Caco-2 (cell line): ENCODE data around the gene PSG2. TPM values are rescaled to one million over a fixed set of nuclear protein-coding genes. Genes with fewer than 3 reads are reported as not detected.
"Not testable (repeated sequence)": the region's sequence is repeated elsewhere in the genome, so short reads cannot be mapped to it uniquely, and the experiment has no call there.

ENCODE experiments used
- BruUV-seq: library from RNA; stranded (reverse); fragments of 400-500 nt; replicated peaks from 2 replicates; lab custom pipeline; 2021; lab: Mats Ljungman, UMichigan
- CTCF ChIA-PET: fragments of 300-600 bp; sonication (Branson Sonifier 250); formaldehyde crosslinking; loops from one replicate; lab custom pipeline; 2022; ENCODE audit warnings: antibody characterized with exemption; lab: Charles Lee
- POLR2A ChIA-PET: fragments of 300-600 bp; sonication (Branson Sonifier 250); formaldehyde crosslinking; loops from one replicate; lab custom pipeline; 2022; ENCODE audit warnings: antibody characterized with exemption; lab: Charles Lee
- DNase-seq, 2 experiments: peaks; one replicate each; pipeline versions ENCODE4 v3.0.0 to v3.0.0-alpha.2; 2020 to 2022
- H3K27me3 ChIP-seq: replicated peaks from 2 replicates; pipeline ENCODE4 v1.6.0; 2011; ENCODE audit warnings: low read length; ENCODE audit not compliant: control insufficient read depth, insufficient read depth
- H3K36me3 ChIP-seq: 2 replicates; pipeline ENCODE4 v1.5.1; 2011; ENCODE audit warnings: low read length; ENCODE audit not compliant: control insufficient read depth, insufficient read depth
- H3K4me1 ChIP-seq: fragments of 250-450 bp; sonication (Bioruptor Pico); 2 replicates; pipeline ENCODE4 v1.5.1; 2020; ENCODE audit warnings: mild to moderate bottlenecking
- H3K4me3 ChIP-seq: 2 replicates; pipeline ENCODE4 v1.5.1; 2011; ENCODE audit warnings: low read depth, mild to moderate bottlenecking, control low read depth, low read length
- H3K9me3 ChIP-seq: fragments of 250-450 bp; sonication (Bioruptor Pico); 2 replicates; pipeline ENCODE4 v1.5.1; 2020; ENCODE audit warnings: mild to moderate bottlenecking, moderate library complexity
- H3K27ac Mint-ChIP-seq: one replicate; pipeline ENCODE4 v1.8.0; 2022; ENCODE audit warnings: mixed read lengths; ENCODE audit not compliant: unreplicated experiment
- H3K27me3 Mint-ChIP-seq: one replicate; pipeline ENCODE4 v1.8.0; 2022; ENCODE audit warnings: mixed read lengths; ENCODE audit not compliant: insufficient read depth, unreplicated experiment
- H3K36me3 Mint-ChIP-seq: one replicate; pipeline ENCODE4 v1.8.0; 2022; ENCODE audit warnings: mild to moderate bottlenecking, mixed read lengths; ENCODE audit not compliant: insufficient read depth, unreplicated experiment
- H3K4me1 Mint-ChIP-seq: one replicate; pipeline ENCODE4 v1.8.0; 2022; ENCODE audit warnings: low read depth, mixed read lengths; ENCODE audit not compliant: unreplicated experiment
- H3K4me3 Mint-ChIP-seq: one replicate; pipeline ENCODE4 v1.8.0; 2022; ENCODE audit warnings: mild to moderate bottlenecking, moderate library complexity, mixed read lengths; ENCODE audit not compliant: unreplicated experiment
- H3K9me3 Mint-ChIP-seq: one replicate; pipeline ENCODE4 v1.8.0; 2022; ENCODE audit warnings: mixed read lengths; ENCODE audit not compliant: unreplicated experiment
- CTCF ChIP-seq, 2 experiments: fragments of 200-600 bp in 1 of 2; IDR thresholded peaks; 1 replicate in 1 of 2; 2 replicates in 1 of 2; pipeline versions ENCODE4 v1.5.1 to v1.8.0; 2011 to 2022; ENCODE audit warnings: antibody characterized with exemption in 1 of 2, control low read depth in 1 of 2, inconsistent platforms in 1 of 2, low read depth in 1 of 2, low read length in 1 of 2, mild to moderate bottlenecking in 1 of 2, moderate library complexity in 1 of 2; ENCODE audit not compliant: insufficient read depth in 1 of 2, severe bottlenecking in 1 of 2, unreplicated experiment in 1 of 2
- intact Hi-C: fragments of 100-400 bp; cut with micrococcal nuclease; formaldehyde crosslinking; loops from one replicate; pipeline ENCODE4 v1.10.0; 2022; ENCODE audit not compliant: unreplicated experiment
- total RNA-seq: library from RNA; stranded (reverse); gene quantifications from 2 replicates; pipeline ENCODE4 v1.2.3, GENCODE V29; 2022

The PSG2 gene
- total RNA-seq, 1 experiment from 2014 or later = 0.45 TPM

- H3K4me3 ChIP-seq, H3K36me3 ChIP-seq, H3K27me3 ChIP-seq, BruUV-seq, H3K36me3 Mint-ChIP-seq, H3K9me3 ChIP-seq, intact Hi-C loops, CTCF ChIA-PET, H3K4me1 Mint-ChIP-seq, H3K27ac Mint-ChIP-seq, H3K27me3 Mint-ChIP-seq, H3K4me3 Mint-ChIP-seq, POLR2A ChIA-PET: not testable (repeated sequence)
- TF ChIP-seq CTCF (IDR thresholded peaks at IDR 0.05; ENCODE audit: insufficient read depth in 1 of 2, low read depth in 1 of 2, low read length in 1 of 2, severe bottlenecking in 1 of 2, unreplicated experiment in 1 of 2) = peak; percentile 3 to 57
- H3K4me1 ChIP-seq = peaks cover 15% of the 10 kb centered on the region; the same call in 1 of the 2 replicates
- peaks cover 52% of the 10 kb centered on the region for H3K9me3 Mint-ChIP-seq
- peak in 1 of 2 experiments; percentile 17 for DNase-seq
These were observed 1.8 kb upstream of the PSG2 start for GRCh38 chr19:43084196-43084832.

- H3K36me3 ChIP-seq, CTCF ChIA-PET, intact Hi-C loops, H3K27me3 ChIP-seq, DNase-seq, H3K4me1 Mint-ChIP-seq, H3K27ac Mint-ChIP-seq, H3K36me3 Mint-ChIP-seq, H3K4me3 Mint-ChIP-seq, BruUV-seq, H3K27me3 Mint-ChIP-seq, H3K9me3 ChIP-seq, POLR2A ChIA-PET, H3K4me3 ChIP-seq: not testable (repeated sequence)
- H3K4me1 ChIP-seq = peaks cover 15% of the 10 kb centered on the region; the same call in 1 of the 2 replicates
- H3K9me3 Mint-ChIP-seq = peaks cover 52% of the 10 kb centered on the region
These were observed 1.2 kb upstream of the PSG2 start for GRCh38 chr19:43083721-43084120.

- intact Hi-C loops = no loop called here
- Histone ChIP-seq H3K4me1 (0 out of 2 replicates have a peak, but pooled peaks cover 4% of the 10 kb centered on the region), H3K36me3 (no peaks in the 10 kb centered on the region), H3K9me3 (no peaks in the 10 kb centered on the region), H3K27me3 (no peaks in the 10 kb centered on the region), H3K4me3 (no peak overlapping the region)
- Mint-ChIP-seq H3K27ac (no peak overlapping the region), H3K4me3 (no peak overlapping the region), H3K9me3 (peaks cover 12% of the 10 kb centered on the region), H3K36me3 (peaks cover 5% of the 10 kb centered on the region), H3K27me3 (no peaks in the 10 kb centered on the region), H3K4me1 (no peaks in the 10 kb centered on the region)
- TF ChIP-seq CTCF (IDR thresholded peaks at IDR 0.05; ENCODE audit: insufficient read depth in 1 of 2, low read depth in 1 of 2, low read length in 1 of 2, severe bottlenecking in 1 of 2, unreplicated experiment in 1 of 2) = no peak
- no peak for DNase-seq
- ChIA-PET CTCF (no interaction called here), POLR2A (no interaction called here)
- no TSS peak for BruUV-seq
These were observed 4.2 kb downstream of the PSG2 start for GRCh38 chr19:43078311-43078710.

GRCh38 chr19:43077881-43078280 is 4.6 kb downstream of the PSG2 start:
- intact Hi-C loops, H3K9me3 Mint-ChIP-seq: not testable (repeated sequence)

GRCh38 chr19:43062418-43062817 is 20.1 kb downstream of the PSG2 start:
- BruUV-seq, H3K36me3 Mint-ChIP-seq, H3K27ac Mint-ChIP-seq, H3K4me1 ChIP-seq, H3K27me3 Mint-ChIP-seq, H3K4me3 ChIP-seq, CTCF ChIA-PET, H3K9me3 ChIP-seq, H3K4me1 Mint-ChIP-seq, H3K4me3 Mint-ChIP-seq, DNase-seq, H3K36me3 ChIP-seq, POLR2A ChIA-PET, H3K27me3 ChIP-seq, intact Hi-C loops: not testable (repeated sequence)
- H3K9me3 Mint-ChIP-seq = peaks cover 43% of the 10 kb centered on the region

More at GRCh38 chr19:43077881-43078280, 4.6 kb downstream of the PSG2 start:
- DNase-seq, H3K27ac Mint-ChIP-seq, H3K27me3 ChIP-seq, H3K36me3 Mint-ChIP-seq, POLR2A ChIA-PET, H3K9me3 ChIP-seq, H3K4me3 Mint-ChIP-seq, BruUV-seq, H3K4me1 ChIP-seq, H3K4me1 Mint-ChIP-seq, CTCF ChIA-PET, H3K27me3 Mint-ChIP-seq, H3K4me3 ChIP-seq, H3K36me3 ChIP-seq: not testable (repeated sequence)
